Skin epidermis (tissue), 12 donors: ENCODE data around the gene HEPACAM.
"Not testable (repeated sequence)": the region's sequence is repeated elsewhere in the genome, so short reads cannot be mapped to it uniquely, and the experiment has no call there.

Experiments
- H3K27ac ChIP-seq, 21 experiments: fragments of 200-600 bp; sonication (generic) in 11 of 21; one replicate each; pipeline ENCODE4 v1.5.0; 2020; ENCODE audit warnings: mild to moderate bottlenecking in 3 of 21, inconsistent platforms in 2 of 21, moderate library complexity in 2 of 21
- H3K4me3 ChIP-seq, 7 experiments: fragments of 200-600 bp; sonication (generic) in 2 of 7; one replicate each; pipeline ENCODE4 v1.5.0; 2020; ENCODE audit warnings: inconsistent platforms in 2 of 7, mild to moderate bottlenecking in 2 of 7, moderate library complexity in 1 of 7

The HEPACAM gene

GRCh38 chr11:124935548-124936514, at the start of gene HEPACAM:
TSS of gene HEPACAM (minus strand) at chr11:124936047. CDS start at chr11:124936006, 41 bp downstream.
- Histone ChIP-seq H3K27ac (no peak within 1 kb of the TSS), H3K4me3 (no peak within 1 kb of the TSS)

- H3K4me3 ChIP-seq = no peak overlapping the region
- no peak overlapping the region for H3K27ac ChIP-seq
Observed at GRCh38 chr11:124984512-124984854, 48.6 kb upstream of the HEPACAM start.

GRCh38 chr11:124983674-124984511, 48.0 kb upstream of the HEPACAM start:
- Histone ChIP-seq H3K4me3 (no peak overlapping the region), H3K27ac (no peak overlapping the region)

- Histone ChIP-seq H3K27ac (no peak overlapping the region), H3K4me3 (no peak overlapping the region)
Observed at GRCh38 chr11:124982043-124982442, 46.2 kb upstream of the HEPACAM start.

GRCh38 chr11:124978316-124978715, 42.5 kb upstream of the HEPACAM start:
- Histone ChIP-seq H3K27ac (no peak overlapping the region), H3K4me3 (no peak overlapping the region)

GRCh38 chr11:124977006-124977405, 41.2 kb upstream of the HEPACAM start:
- H3K27ac ChIP-seq = no peak overlapping the region

GRCh38 chr11:124976531-124976930, 40.7 kb upstream of the HEPACAM start:
- Histone ChIP-seq H3K27ac (no peak overlapping the region), H3K4me3 (no peak overlapping the region)

More at GRCh38 chr11:124977006-124977405, 41.2 kb upstream of the HEPACAM start:
- H3K4me3 ChIP-seq = no peak overlapping the region

GRCh38 chr11:124971810-124972209, 36.0 kb upstream of the HEPACAM start:
- no peak overlapping the region for H3K4me3 ChIP-seq
- no peak overlapping the region for H3K27ac ChIP-seq

GRCh38 chr11:124970925-124971324, 35.1 kb upstream of the HEPACAM start:
- no peak overlapping the region for H3K4me3 ChIP-seq
- no peak overlapping the region for H3K27ac ChIP-seq

GRCh38 chr11:124968197-124968596, 32.4 kb upstream of the HEPACAM start:
- H3K4me3 ChIP-seq, H3K27ac ChIP-seq: not testable (repeated sequence)

GRCh38 chr11:124961972-124962609, 26.2 kb upstream of the HEPACAM start:
- Histone ChIP-seq H3K4me3 (no peak overlapping the region), H3K27ac (no peak overlapping the region)

- H3K4me3 ChIP-seq = no peak overlapping the region
- no peak overlapping the region for H3K27ac ChIP-seq
Observed at GRCh38 chr11:124955035-124955434, 19.2 kb upstream of the HEPACAM start.

- H3K27ac ChIP-seq = peak overlapping the region in 19 of 21 experiments; percentile 63 to 90 (median 83)
Observed at GRCh38 chr11:124954590-124954955, 18.7 kb upstream of the HEPACAM start.

GRCh38 chr11:124953753-124954589, 18.1 kb upstream of the HEPACAM start, which contains the start of gene CCDC15:
TSS of gene CCDC15 (plus strand) at chr11:124954202. CDS start at chr11:124954733, 531 bp downstream.
- peak within 1 kb of the TSS; percentile 62 to 73 (median 70) for H3K4me3 ChIP-seq
- peak within 1 kb of the TSS; percentile 62 to 90 (median 82) for H3K27ac ChIP-seq

More at GRCh38 chr11:124954590-124954955, 18.7 kb upstream of the HEPACAM start:
- H3K4me3 ChIP-seq = peak overlapping the region; percentile 62 to 73 (median 70)

GRCh38 chr11:124951341-124951740, 15.5 kb upstream of the HEPACAM start:
- Histone ChIP-seq H3K4me3 (no peak overlapping the region), H3K27ac (no peak overlapping the region)

- no peak overlapping the region for H3K4me3 ChIP-seq
- H3K27ac ChIP-seq = no peak overlapping the region
Observed at GRCh38 chr11:124950601-124951330, 14.9 kb upstream of the HEPACAM start.

GRCh38 chr11:124946735-124947141, 10.9 kb upstream of the HEPACAM start:
- no peak overlapping the region for H3K27ac ChIP-seq
- H3K4me3 ChIP-seq = no peak overlapping the region

GRCh38 chr11:124945826-124946225, 10.0 kb upstream of the HEPACAM start:
- Histone ChIP-seq H3K4me3 (no peak overlapping the region), H3K27ac (no peak overlapping the region)
